ENCODE data around the gene ZRANB1. TPM values are rescaled to one million over a fixed set of nuclear protein-coding genes. Genes with fewer than 3 reads are reported as not detected.

The ZRANB1 gene
- total RNA-seq, 1 donor from 2014 or later = 18.7 TPM

DNA sequence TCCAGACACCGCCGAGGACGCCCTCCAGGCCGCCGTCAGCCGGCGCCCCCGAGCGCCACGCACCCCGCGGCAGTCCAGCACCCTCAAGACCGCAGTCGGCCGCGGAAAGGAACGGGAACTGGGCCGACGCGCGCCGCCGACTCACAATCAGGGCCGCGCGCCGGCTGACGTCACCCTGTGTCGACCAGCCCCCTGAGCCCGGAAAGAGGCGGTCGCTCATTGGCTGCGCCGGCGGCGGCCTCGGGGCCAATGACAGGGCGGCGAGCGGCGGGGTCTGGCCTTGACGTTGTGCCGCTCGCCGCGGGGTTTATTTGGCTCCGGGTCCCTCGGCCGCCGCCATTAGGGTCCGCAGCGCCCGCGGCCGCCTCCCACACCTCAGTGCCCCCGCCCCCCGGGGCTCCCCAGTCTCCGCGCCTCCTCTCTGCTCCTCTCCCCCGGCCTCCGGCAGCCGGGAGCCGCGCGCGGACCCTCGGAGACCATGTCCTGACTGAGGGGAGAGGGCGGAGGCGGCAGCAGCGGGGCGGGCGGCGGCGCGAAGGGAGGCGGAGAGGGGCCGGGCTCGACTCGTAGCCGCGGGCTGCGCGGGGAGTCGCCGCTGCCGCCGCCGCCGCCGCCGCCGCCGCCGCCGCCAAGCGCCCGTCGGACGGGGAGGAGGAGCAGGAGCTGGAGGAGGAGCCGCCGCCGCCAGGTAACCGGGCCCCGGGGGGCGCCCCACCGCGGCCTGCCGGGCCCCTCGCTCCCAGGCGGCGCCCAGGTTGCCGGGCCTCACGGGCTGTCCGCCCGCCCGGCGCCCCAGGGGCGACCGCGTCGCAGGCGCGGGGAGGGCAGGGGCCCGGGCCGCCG, 25.1 kb upstream of the ZRANB1 start:
- intact Hi-C loops (cut with DNase I) = no loop called here
- Histone ChIP-seq H3K27me3 (ENCODE audit: low read depth) (no peaks in the 10 kb centered on the region), H3K27ac (peak overlapping the region; percentile 94), H3K9me3 (no peaks in the 10 kb centered on the region), H3K36me3 (no peaks in the 10 kb centered on the region), H3K4me3 (peak overlapping the region; percentile 81), H3K4me1 (peaks cover 41% of the 10 kb centered on the region)
- TF ChIP-seq, protein P1, sequence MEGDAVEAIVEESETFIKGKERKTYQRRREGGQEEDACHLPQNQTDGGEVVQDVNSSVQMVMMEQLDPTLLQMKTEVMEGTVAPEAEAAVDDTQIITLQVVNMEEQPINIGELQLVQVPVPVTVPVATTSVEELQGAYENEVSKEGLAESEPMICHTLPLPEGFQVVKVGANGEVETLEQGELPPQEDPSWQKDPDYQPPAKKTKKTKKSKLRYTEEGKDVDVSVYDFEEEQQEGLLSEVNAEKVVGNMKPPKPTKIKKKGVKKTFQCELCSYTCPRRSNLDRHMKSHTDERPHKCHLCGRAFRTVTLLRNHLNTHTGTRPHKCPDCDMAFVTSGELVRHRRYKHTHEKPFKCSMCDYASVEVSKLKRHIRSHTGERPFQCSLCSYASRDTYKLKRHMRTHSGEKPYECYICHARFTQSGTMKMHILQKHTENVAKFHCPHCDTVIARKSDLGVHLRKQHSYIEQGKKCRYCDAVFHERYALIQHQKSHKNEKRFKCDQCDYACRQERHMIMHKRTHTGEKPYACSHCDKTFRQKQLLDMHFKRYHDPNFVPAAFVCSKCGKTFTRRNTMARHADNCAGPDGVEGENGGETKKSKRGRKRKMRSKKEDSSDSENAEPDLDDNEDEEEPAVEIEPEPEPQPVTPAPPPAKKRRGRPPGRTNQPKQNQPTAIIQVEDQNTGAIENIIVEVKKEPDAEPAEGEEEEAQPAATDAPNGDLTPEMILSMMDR (IDR thresholded peaks at IDR 0.05) = no peak
- DNase-seq (peak; percentile 99), ATAC-seq (peak; percentile 99)

GRCh38 chr10:124917428-124918190, 24.3 kb upstream of the ZRANB1 start:
- Histone ChIP-seq H3K9me3 (no peaks in the 10 kb centered on the region), H3K4me1 (peaks cover 33% of the 10 kb centered on the region), H3K4me3 (peak overlapping the region; percentile 81), H3K27ac (peak overlapping the region; percentile 94), H3K36me3 (peaks cover 3% of the 10 kb centered on the region), H3K27me3 (ENCODE audit: low read depth) (no peaks in the 10 kb centered on the region)
- ATAC-seq (peak in 1 of 2 donors; percentile 34), DNase-seq (peak; percentile 56)
- intact Hi-C loops (cut with DNase I) = no loop called here
- TF ChIP-seq, protein P1 (IDR thresholded peaks at IDR 0.05) = no peak

GRCh38 chr10:124918191-124918830, 23.6 kb upstream of the ZRANB1 start:
- intact Hi-C loops (cut with DNase I) = no loop called here
- DNase-seq = no peak

DNA sequence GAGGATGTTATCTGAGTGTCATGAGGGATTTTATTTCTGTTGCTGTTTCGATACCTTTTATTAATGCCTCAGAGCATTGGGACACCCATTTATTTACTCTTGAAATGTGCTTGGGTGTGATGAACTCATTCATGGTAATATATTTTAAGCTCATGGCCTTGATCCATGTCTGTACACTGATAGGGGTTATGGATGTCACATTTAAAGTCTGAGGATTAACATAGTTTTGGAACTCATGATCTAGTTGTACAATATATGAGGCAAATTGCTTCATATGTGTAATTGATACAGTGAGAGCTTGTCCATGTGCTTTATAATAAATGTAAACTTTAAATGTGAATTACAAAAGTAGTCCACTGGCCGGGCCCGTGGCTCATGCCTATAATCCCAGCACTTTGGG, 23.0 kb upstream of the ZRANB1 start:
- no peaks in the 10 kb centered on the region for H3K9me3 ChIP-seq
- TF ChIP-seq, protein P1 (IDR thresholded peaks at IDR 0.05) = no peak
- DNase-seq (no peak), ATAC-seq (no peak)
- peaks cover 36% of the 10 kb centered on the region for H3K4me1 ChIP-seq
- no peaks in the 10 kb centered on the region for H3K27me3 ChIP-seq (ENCODE audit: low read depth)
- intact Hi-C loops (cut with DNase I) = no loop called here
- H3K36me3 ChIP-seq = peaks cover 7% of the 10 kb centered on the region
- peak overlapping the region; percentile 81 for H3K4me3 ChIP-seq
- H3K27ac ChIP-seq = no peak overlapping the region

More at GRCh38 chr10:124918191-124918830, 23.6 kb upstream of the ZRANB1 start:
- H3K27me3 ChIP-seq (ENCODE audit: low read depth) = no peaks in the 10 kb centered on the region
- peak overlapping the region; percentile 81 for H3K4me3 ChIP-seq
- peaks cover 7% of the 10 kb centered on the region for H3K36me3 ChIP-seq
- TF ChIP-seq, protein P1 (IDR thresholded peaks at IDR 0.05) = no peak
- peak overlapping the region; percentile 94 for H3K27ac ChIP-seq
- ATAC-seq = no peak
- no peaks in the 10 kb centered on the region for H3K9me3 ChIP-seq
- peaks cover 30% of the 10 kb centered on the region for H3K4me1 ChIP-seq

GRCh38 chr10:124921261-124921660, 20.7 kb upstream of the ZRANB1 start:
- Histone ChIP-seq H3K36me3 (peaks cover 7% of the 10 kb centered on the region), H3K27ac (no peak overlapping the region), H3K9me3 (no peaks in the 10 kb centered on the region), H3K4me1 (peaks cover 49% of the 10 kb centered on the region), H3K27me3 (ENCODE audit: low read depth) (no peaks in the 10 kb centered on the region), H3K4me3 (no peak overlapping the region)
- ATAC-seq (no peak), DNase-seq (no peak)
- TF ChIP-seq, protein P1 (IDR thresholded peaks at IDR 0.05) = no peak
- intact Hi-C loops (cut with DNase I) = no loop called here

All from lower lobe of right lung (tissue), 2 donors.